HG02884 (cell line): ENCODE results near the gene DTD2.
"Not testable (repeated sequence)": the region's sequence is repeated elsewhere in the genome, so short reads cannot be mapped to it uniquely, and the experiment has no call there.

Experiments
- ATAC-seq: cut with Tn5 transposase; IDR thresholded peaks from one replicate; pipeline ENCODE4 v1.9.1; 2021; ENCODE audit warnings: mild to moderate bottlenecking, moderate library complexity; ENCODE audit not compliant: unreplicated experiment

The DTD2 gene

DNA sequence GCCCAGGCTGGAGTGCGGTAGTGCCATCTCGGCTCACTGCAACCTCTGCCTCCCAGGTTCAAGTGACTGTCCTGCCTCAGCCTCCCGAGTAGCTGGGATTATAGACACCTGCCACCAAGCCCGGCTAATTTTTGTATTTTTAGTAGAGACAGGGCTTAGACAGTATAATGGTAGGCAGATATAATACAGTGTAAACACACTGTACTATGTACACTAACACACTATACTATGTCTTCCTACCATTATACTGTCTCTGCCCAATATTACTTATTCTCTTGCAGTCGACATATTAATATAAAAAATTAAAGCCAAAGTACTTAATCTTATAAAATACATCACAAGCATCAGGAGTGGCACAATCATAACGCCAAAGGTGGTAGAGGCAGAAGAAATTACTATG lies 15.0 kb downstream of the DTD2 start:
- no peak for ATAC-seq

DNA sequence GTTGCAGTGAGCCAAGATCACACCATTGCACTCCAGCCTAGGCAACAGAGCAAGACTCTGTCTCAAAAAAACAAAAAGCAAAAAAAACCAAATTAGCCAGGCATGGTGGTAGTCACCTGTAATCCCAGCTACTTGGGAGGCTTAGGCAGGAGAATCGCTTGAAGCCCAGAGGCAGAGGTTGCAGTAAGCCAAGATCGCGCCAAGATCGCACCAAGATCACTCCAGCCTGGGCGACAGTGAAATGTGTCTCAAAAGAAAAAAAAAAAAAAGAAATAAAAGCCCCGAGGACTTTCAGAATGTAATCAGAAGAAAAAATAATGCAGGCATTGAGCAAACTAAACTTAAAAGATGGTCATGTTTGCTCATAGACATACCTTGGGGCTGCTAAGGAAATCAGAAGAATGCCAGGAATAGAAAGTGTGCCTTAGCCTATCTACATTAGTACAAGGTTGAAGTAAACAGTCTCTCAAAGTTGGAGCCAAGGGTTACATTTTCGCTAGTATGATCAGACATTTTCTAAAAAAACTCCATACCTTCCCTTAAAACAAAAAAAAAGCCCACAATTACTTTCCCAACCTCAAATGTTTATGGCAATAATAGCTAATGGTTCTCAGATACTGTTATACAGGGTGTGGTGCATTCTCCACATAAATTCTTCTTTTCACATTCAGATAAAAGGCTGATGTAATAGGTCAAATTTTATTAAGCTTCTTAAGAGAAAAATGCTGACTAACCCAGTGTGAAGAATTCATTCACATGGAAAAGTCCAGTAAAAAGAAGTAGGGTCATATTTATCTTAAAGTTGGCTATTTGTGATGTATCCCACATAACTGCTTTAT lies 15.8 kb downstream of the DTD2 start:
- ATAC-seq = no peak

DNA sequence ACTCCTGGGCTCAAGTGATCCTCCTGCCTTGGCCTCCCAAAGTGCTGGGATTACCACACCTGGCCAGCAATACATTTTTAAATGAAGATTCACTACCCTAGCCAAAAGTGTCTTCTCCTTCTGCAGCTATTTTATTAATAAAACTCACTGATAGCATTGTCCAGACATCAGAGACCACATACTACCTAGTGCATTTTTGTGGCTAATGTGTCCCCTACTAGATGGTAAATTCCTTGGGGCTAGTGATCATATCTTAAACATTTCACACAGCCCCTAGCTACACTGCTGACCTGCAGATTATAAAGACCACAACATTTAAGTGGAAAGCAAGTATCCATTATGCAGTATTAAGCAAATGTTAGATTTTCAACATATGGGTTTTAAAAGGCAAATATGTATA lies 17.0 kb downstream of the DTD2 start:
- no peak for ATAC-seq

DNA sequence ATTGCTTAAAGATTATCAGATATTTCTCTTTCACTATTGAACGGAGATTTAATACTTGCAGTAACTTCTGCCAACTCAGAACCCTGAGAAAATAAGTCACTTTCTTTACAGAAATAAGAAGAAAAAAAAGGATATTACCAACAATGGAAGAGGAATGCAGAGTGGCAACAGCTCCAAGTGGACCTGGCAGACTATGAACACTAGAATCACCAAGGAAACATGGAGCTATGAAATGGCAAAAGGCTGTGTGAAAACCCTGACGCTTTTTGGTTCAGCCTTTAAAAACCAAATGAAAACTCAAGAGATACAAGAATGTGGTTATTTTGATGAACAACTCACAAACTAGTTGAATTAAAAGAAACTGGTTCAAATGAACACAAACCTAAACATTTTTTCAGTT lies 17.7 kb downstream of the DTD2 start:
- no peak for ATAC-seq

DNA sequence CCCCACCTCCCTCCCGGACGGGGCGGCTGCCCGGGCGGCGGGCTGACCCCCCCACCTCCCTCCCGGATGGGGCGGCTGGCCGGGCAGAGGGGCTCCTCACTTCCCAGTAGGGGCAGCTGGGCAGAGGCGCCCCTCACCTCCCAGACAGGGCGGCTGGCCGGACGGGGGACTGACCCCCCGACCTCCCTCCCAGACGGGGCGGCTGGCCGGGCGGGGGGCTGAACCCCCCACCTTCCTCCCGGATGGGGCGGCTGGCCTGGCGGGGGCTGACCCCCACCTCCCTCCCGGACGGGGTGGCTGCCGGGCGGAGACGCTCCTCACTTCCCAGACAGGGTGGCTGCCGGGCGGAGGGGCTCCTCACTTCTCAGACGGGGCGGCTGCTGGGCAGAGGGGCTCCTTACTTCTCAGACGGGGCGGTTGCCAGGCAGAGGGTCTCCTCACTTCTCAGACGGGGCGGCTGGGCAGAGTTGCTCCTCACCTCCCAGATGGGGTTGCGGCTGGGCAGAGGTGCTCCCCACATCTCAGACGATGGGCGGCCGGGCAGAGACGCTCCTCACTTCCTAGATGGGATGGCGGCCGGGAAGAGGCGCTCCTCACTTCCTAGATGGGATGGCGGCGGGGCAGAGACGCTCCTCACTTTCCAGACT lies 20.1 kb downstream of the DTD2 start:
- ATAC-seq = not testable (repeated sequence)

DNA sequence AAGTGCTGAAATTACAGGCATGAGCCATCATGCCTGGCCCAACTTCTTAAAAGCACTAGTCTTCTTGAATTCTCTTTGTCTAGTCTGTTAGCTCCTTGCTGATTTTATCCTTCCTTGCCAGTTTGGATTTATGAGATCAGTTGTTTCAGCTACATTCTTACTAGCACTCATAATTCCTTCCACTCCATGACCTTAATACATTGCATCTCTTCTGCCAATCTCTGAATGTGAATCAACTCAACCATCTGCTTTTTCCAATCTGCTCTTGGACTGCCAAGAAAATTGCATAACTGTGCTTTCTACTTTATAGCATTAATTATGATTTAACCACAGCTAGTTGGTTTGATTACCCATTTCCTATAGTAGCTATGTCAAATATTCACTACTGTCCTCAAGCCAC lies 22.0 kb downstream of the DTD2 start:
- ATAC-seq = no peak

DNA sequence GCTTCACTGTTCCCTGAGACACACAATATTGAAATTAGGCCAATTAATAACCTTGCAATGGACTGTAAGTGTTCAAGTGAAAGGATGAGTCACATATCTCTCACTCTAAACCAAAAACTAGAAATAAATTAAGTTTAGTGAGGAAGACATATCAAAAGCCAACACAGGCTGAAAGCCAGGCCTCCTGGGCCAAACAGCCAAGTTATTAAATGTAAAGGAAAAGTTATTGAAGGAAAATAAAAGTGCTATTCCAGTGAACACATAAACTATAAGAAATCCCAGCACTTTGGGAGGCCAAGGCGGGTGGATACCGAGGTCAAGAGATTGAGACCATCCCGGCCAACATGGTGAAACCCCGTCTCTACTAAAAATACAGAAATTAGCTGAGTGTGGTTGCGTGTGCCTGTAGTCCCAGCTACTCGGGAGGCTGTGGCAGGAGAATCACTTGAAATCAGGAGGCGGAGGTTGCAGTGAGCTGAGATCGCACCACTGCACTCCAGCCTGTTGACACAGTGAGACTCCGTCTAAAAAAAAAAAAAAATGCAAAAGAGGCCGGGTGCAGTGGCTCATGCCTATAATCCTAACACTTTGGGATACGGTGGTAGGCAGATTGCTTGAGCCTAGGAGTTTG lies 26.6 kb downstream of the DTD2 start:
- ATAC-seq = no peak

DNA sequence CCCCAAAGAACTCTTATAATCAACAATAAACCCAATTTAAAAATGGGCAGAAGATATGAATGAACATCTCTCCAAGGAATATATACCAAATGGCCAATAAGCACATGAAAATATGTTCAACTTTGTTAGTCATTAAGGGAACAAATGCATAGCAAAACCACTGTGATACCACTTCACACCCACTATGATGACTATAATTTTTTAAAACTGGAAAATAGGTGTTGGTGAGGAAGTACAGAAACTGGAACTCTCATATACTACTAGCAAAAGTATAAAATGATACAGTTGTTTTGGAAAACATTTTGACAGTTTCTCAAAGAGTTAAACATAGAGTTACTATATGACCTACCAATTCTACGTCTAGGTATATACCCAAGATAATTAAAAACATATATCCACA lies 27.5 kb downstream of the DTD2 start:
- ATAC-seq = no peak

DNA sequence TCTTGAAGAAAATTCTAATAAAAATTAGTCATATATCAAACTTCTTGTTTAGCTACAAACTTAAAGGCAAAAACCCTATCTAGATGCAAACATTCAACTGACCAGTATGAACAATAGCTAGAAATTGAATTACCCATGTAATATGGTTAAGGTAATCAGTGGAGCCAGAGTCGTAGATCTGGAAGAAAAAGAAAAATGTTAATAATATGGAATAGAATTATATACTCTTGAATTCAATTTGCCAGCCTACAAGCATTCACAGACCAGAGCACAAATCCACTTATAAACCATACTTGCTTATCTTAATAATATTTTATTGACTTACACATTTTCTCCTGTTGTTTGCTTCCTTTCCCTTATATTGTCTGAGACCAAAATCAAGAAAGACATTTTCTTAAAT lies 29.3 kb downstream of the DTD2 start:
- ATAC-seq = no peak

DNA sequence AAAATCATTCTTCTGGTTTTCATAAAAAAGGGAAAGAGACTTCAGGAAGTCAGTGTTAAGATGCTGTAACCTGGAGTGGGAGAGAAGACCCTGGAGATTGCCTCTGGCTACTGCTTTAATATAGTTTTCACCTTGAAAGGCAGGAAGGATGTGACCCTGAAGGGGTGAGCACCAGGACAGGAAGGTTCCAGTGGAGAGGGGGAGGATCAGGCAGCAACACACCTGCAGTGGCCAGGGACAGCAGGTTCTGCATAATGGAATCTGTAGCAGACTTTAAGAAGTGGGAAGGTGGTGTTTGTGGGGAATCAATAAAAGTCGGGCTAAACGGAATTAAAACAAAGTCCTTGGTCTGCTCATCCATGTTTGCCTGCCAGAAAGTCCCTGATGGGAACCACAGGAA lies 30.6 kb downstream of the DTD2 start:
- ATAC-seq = no peak

DNA sequence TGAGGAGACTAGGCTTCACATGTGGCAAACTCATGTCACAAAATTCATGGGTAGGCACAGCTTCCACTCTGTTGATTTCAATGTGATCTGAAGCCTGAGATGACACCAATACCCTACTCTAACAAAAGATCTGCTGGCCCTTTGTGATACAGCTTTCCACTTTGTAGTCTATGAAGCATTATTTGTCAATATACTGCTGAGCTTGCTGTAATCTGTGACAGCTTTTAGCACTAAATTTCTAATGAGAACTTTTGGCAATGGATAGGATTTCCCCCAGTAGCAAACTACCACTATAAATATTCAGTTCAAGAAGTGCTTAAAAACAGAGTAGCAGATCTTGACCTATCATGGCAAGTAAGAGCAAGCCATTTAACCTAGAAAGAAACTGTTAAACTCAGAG lies 31.4 kb downstream of the DTD2 start:
- ATAC-seq = no peak

DNA sequence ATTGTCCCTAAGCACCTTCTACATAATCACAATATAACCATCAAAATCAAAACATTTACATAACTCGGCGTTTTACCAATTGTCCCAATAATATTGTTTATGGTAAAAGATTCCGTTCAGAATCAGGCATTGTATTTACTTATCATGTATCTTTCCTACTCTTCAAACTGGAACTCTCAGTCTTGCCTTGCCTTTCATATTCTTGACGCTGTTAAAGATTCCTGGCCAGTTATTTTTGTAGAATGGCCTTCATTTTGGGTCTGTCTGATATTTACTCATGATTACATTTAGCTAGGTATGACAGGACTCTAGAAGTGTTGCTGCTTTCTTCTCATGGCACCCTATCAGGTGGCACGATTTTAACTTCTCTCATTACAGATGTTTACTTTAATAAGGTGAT lies 36.1 kb downstream of the DTD2 start:
- ATAC-seq = no peak

DNA sequence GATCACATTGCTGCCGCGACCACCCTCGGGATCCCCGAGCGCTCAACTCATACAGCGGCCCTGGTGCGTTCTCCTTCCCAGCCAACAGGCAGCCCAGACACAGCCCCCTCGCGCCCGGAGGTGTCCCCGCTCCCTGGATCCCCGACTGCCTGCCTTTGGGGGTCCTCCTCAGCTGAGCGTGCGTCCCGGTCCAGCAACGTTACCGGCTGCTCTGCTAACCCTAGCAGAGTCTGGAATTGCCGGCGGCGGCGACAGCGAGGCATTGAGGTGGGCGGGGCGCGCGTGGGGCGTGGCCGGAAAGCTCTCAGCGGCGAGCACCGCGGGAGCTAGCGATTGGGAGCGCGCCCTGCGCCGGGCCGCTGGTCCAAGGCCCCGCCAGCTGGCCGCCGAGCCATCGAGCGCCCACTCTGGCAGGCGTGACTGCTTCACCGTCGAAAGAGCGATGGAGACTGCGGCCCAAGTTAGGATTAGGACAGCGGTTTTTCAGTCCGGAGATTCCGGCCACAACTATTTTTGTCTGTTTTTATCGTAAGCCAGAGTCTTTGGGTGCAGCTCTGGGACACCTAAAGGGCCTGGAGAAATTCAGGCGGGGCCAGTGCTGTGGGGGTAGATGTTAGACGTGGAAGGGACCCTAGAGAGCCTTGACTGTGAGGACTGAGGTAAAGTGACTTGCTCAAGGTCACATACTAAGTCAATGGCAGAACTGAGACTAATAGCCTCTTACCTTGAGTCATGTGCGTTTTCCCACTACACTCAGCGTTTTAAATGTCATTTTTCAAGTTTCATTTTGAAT lies 36.8 kb downstream of the DTD2 start, which contains the start of gene HEATR5A:
HEATR5A (minus strand) TSS at position 232 of the 793 bp plus-strand sequence. CDS start 17,575 bp downstream, outside the sequence.
- ATAC-seq = peak; percentile 94

DNA sequence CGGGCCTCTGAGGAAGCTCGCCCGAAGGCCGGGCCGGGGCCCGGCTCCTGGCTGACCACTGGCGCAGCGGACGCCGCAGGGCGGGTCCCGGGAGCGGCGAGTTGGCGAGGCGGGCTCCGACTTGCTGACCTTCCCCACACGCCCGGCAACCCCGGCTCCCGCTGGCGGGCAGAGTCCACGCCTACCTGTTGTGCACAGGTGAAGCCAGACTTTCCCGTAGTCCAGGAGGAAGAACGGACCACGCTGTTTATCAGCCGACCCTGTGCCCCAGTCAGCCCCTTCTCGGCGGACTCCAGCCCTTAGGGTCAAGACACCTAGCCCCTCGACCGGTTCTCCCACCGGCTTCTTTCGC lies 37.4 kb downstream of the DTD2 start:
- ATAC-seq = peak; percentile 22

DNA sequence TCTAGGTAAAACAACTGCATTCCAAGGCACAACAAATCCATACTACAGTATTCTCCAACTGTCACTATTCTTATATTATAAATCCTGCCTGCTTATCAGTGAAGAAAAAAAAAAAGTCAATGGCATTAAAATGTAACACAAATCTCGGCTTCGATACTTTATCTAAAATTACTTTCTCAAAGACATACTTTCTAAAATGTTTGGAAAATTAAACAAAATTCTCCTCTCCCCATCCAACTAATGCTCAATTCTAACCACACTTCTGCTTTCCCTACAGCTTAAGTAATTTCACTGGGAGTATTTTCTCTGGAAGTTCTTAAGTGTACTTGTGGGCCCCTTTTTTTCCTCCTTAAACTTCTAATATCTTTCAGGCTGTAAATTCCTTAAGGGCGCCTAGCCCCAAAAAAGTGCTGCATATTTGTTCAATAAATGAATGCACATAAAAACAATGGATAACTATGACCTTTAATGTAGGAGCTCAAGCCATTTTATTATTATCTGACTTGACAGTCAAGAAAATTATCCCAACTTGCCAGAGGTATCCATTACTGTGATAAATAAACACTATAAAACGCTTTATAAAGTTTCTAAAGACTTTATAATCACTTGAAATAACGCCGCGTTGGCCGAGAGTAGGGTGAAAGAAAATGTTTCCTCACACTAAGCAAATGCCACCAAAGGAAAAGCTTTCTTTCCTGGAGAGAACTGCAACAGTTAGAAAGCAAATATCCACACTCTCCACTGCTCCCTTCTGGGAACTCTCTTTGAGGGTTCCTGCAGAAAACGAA lies 37.9 kb downstream of the DTD2 start:
- ATAC-seq = no peak

DNA sequence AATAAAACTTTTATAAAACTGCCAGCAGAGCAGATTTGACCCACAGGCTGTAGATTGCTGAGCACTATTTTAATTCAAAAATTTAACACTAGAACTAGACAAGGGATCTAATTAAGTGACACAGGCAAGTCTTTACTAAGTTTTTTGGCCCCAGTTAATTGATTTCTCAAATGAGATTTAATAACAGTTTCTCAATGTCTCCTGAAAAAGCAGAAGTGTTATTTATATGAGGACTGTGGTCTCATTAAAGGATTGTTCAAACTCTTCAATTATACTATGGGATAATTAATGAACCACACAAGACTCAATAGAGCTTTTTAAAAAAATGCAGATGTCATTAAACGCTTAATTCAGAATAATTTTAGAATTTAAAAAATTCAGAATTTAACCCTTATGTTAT lies 38.9 kb downstream of the DTD2 start:
- no peak for ATAC-seq

DNA sequence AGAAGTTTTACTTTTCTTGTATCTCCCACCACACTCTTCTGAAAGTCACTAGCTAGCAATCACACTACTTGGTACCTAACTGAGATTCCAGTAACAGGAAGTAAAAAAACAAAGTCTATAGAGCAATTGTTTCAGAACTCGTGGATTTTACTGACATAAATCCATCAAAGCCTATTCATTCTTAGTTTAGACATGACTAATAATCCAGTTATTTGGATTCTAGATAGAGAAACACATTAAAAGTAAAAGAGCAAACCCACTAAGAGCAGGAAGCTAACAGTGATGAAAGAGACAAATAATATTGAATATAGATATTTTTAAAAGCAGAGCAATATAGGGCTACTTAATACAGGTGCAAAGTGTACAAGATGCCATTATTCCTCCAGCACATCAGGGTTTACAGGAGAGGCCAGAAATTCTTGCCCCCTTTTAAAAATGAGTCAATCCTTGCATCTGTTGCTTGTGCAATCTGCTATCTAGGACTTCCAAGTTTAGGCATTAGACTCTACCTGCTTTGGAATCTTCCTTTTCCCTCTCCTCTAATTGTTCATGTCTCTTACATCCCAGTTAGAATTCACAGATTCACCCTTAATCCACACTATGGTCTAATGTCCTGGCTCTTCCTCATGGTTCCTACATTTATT lies 43.0 kb downstream of the DTD2 start:
- no peak for ATAC-seq

DNA sequence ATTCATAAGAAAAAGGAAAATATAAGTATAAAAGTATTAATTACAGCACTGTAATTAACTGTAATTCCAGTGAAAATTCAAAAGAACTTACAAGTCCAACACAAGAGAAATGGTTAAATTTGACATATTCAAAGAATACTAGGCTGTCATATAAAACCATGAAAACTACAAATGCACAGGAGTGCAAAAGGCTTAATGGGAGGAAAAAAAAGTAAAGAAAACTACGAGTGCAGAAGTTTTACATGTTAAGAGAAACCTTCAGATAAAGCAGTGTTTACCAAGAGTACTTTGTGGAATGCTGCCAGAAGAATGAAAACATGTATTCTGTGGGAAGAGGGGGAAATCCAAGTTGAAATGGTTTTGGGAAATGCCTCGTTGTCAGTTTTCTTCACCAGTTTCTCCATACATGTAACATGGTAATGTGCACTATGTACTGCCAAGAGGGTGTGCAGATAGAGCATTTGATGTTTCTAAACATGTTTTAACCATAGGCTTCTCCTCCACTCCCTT lies 46.0 kb downstream of the DTD2 start:
- ATAC-seq = no peak

DNA sequence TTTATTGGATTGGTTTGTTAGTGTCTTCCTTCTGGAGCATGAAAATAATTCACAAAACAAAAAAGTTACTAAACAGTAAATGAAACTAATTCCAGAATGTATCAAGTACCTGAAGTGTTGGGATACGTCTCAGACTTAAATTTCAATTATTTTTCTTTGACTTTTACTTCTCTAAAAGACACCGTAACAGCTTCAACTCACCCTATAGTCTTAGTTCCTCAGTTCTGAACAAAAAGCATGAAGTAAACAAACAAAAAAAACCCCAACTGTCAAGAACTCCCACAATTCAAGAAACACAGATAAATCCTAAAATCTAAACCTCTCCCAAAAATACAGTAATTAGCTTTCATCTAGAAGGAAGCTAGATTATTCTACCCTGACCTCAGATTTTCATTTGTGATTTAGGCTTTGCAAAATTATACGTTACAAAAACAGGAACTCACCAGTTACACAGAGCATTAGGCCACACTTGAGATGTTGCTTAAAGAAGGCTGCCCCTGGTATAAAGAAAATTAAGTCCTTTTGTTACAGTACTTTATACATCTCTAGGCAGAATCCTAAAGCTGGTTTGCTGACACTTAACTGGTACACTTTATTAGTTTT lies 47.2 kb downstream of the DTD2 start:
- ATAC-seq = peak; percentile 55
